ENCODE measurements around the gene TWIST2.

TWIST2 gene

DNA sequence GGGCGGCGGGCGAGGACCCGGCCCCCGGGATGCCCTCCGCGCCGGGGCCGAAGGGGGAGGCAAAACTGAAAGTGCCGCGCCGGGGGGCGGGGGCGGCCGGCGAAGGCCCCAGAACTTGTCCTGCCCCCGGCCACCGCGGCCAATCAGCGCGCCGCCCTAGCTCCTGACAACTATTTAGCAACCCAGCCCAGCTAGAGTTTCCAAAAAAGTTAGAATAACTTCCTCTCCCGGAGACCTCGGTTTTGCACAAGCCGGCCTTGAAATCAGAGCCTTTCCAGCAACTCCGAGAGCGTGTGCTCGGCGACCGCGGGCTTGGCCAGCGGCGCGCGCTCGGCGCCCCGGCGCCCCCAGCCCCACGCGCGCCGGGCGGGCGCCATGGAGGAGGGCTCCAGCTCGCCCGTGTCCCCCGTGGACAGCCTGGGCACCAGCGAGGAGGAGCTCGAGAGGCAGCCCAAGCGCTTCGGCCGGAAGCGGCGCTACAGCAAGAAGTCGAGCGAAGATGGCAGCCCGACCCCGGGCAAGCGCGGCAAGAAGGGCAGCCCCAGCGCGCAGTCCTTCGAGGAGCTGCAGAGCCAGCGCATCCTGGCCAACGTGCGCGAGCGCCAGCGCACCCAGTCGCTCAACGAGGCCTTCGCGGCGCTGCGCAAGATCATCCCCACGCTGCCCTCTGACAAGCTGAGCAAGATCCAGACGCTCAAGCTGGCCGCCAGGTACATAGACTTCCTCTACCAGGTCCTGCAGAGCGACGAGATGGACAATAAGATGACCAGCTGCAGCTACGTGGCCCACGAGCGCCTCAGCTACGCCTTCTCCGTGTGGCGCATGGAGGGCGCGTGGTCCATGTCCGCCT, at the start of gene TWIST2:
TSS of gene TWIST2 (plus strand) at position 245 of the 850 bp plus-strand sequence. CDS start at position 376, 131 bp downstream.
- no peak for DNase-seq

DNA sequence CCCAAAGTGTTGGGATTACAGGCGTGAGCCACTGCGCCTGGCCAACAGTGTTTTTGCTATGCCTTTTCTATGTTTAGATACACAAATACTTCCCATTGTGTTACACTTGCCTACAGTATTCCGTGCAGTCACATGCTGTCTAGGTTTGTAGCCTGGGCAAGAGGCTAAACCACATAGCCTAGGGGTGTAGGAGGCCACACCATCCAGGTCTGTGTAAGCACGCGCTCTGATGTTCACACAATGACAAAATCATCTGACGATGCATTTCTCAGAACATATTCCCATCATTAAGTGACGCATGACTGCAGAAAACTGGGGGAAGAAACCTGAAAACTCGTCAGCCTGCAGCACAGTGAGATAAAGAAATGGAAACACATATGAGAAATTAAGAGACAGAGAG, 46.1 kb upstream of the TWIST2 start:
- no peak for DNase-seq

DNA sequence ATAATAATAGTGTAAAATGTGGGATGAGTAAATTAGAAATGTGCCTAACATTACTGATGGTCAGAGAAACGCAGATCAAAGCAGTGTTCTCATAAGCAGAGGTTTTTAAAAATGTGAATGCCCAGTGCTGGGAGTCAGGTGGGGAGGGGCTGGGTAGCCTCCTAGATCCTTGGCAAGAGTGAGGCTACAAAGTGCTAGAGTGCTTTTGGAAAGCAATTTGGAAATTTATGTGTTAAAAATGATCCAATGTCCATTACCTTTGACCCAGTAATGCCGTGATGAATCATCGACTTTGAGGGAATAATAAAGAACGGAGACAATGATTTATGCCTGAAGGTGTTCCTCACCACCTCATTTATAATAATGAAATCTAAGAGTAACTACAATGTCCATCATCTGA, 44.9 kb upstream of the TWIST2 start:
- no peak for DNase-seq

GRCh38 chr2:238803996-238804870, 43.7 kb upstream of the TWIST2 start:
- DNase-seq: no peak

DNA sequence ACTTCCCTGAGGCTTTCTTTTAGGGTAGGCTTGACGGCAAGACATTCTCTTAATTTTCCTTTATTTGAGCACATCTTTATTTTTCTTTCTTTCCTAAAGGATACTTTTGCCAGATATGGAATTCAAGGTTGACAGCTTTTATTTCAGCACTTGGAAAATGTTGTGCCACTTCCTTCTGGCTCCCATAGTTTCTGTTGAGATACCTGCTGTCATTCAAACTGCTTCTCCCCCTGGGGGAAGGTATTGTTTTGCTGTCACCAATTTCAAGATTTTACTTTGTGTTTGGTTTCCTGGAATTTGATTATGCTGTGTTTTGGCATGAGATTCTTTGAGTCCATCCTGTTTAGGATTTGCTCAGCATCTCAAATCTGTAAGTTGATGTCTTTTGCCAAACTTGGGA, 39.1 kb upstream of the TWIST2 start:
- DNase-seq: no peak

- DNase-seq: no peak
Measured at GRCh38 chr2:238810321-238810720, 37.6 kb upstream of the TWIST2 start.

- no peak for DNase-seq
Measured at GRCh38 chr2:238811293-238811692, 36.6 kb upstream of the TWIST2 start.

GRCh38 chr2:238811759-238812158, 36.1 kb upstream of the TWIST2 start:
- no peak for DNase-seq

- no peak for DNase-seq
Measured at GRCh38 chr2:238813109-238813508, 34.8 kb upstream of the TWIST2 start.

DNA sequence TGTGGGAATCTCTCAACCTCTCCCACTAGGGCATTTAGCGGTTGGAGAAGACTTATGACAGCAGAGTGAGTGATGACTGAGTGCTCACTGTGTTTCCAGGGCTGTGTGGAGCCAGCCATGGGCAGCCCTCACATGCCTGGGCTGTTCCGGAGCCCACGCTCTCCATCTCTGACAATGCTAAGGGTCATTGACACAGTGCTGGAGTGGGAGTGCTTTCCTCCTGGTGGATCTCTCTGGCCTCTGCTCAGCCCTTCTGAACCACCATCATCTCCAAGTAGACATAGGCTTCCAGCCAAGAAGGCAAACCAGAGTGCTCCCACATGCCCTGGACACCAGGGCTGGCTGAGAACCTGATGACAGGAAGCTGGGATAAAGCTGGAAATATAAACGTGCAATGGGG, 33.1 kb upstream of the TWIST2 start:
- DNase-seq: no peak

DNA sequence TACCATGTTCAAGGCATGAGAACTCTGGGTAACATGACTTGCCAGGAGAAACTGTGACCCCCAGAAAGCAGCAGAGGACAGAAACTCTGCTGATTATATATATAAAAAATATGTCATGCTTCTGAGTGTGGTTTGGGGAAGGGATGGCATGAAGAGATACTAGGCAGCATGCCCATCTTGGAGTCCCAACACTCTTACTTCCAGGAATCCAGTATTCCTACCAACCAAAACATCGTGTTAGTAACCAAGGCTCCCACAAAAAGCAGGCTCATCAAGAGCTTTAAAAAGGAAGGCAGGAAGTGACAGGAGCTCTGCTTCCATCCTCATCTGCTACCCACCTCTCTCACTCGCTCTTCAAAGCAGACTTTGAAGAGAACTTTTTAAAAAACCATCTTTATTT, 31.6 kb upstream of the TWIST2 start:
- DNase-seq: no peak

DNA sequence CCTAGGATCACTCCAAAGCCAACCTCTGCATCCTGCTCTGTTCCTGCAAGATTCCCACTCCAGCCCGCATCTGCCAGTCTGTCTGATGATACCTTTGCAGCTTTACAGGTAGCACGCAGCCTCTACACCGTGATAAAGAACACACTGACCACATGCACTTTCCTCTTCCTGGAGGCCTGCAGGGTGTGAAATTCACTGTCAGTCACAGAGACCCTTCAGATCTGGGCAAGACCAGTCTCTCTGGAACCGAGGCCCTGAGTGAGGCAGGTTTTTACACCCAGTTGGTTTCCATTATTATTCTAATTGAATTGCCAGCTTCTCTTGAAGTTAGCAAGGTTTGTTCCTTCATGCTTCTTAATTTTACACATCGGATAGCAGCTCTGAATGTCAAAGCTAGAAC, 30.5 kb upstream of the TWIST2 start:
- DNase-seq: no peak

DNA sequence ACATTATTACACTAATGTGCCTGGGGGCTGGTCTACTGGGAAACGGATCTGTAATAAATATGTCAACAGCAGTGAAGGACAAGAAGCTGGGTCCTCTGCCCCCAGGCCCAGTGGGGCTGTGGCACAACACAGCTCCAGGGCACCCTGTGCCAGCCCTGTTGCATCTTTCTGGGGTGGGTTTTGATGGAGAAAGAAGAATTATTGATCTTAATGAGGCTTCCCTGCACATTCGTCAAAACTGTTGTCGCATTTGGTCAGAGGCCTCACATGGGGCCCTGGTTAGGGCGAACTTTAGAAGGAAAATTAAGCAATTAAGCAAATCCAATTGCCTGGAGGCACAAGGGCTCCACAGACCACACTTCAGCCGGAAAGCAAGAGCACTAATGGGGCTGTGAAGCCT, 30.0 kb upstream of the TWIST2 start:
- no peak for DNase-seq

- no peak for DNase-seq
Measured at GRCh38 chr2:238818561-238818960, 29.3 kb upstream of the TWIST2 start.

DNA sequence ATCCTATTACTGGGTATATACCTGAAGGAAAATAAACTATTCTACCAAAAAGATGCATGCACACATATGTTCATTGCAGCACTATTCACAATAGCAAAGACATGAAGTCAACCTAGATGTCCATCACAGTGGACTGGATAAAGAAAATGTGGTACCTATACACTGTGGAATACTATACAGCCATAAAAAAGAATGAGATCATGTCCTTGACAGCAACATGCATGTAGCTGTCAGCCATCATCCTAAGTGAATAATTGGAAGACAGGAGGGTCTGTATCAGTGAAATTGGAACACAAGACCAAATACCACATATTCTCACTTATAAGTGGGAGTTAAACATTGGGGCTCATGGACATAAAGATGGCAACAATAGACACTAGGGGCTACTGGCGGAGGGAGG, 27.7 kb upstream of the TWIST2 start:
- DNase-seq: no peak

DNA sequence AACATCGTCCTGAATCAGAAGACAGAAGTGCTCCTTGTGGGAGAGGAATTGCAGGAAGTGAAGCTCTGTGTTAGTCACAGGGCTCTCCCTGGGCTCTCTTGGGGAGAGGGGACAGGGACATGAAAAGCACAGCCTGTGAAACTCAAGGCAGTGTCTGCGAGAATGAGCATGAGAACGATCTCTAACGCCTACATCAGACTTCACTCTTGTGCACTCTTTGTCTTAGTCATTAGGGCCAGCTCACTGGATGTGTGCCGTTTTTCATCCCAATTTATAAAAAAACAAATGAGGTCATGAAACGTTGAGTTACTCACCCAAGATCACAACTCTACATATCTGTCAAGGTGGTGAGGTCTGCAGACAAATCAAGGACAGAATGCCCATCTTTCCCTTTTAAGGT, 27.0 kb upstream of the TWIST2 start:
- DNase-seq: no peak

DNA sequence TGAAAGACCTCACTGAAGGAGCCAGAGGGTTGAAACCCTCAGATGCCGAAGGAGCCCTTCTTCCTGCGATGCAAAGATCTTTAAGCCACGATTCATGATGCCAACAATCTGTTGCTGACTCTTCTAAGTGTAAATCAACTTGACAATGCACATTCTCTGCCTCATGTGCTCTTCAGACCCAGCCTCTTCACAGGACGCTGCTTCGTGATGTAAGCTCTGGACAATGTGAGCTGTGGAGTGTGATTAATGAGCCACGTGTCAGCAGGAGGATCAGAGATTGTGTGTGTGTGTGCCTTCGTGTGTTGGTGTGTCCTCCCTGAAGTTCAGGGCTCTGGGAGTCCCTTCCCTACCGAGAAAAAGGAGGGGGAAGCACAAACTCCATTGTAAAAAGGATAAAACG, 26.5 kb upstream of the TWIST2 start:
- no peak for DNase-seq

- no peak for DNase-seq
Measured at GRCh38 chr2:238821944-238822670, 25.8 kb upstream of the TWIST2 start.

GRCh38 chr2:238822955-238823354, 24.9 kb upstream of the TWIST2 start:
- no peak for DNase-seq

DNA sequence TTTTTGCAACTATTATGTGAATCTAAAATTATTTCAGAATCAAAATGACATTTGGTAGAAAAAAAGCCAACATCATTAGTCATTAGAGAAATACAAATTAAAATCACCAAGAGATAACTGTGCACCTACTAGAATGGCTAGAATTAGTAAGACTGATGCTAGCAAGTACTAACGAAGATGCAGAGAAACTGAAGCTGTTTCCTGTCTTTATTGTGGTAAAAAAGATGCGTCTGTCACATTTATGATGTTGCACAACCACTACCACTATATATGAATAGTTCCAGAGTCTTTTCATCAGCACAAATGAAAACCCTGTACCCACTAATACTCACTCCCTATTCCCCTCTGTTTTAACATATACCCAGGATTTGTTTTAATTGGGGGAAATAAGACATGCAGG, 16.7 kb upstream of the TWIST2 start:
- no peak for DNase-seq

DNA sequence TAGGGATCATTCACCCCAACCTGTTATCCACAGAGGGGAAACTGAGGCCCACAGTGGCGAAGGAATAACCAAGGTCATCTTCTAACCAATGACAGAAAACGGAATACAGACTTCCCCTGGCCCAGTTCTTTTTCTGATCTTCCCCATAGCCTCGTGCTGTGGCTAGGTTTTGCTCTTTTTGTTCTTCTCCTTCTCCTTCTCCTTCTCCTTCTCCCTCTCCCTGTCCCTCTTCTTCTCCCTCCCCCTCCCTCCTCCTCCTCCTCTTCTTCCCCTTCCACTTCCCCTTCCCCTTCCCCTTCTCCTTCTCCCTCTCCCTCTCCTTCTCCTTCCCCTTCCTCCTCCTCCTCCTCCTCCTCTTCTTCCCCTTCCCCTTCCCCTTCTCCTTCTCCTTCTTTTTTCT, 12.9 kb upstream of the TWIST2 start:
- no peak for DNase-seq

- DNase-seq: no peak
Measured at GRCh38 chr2:238835726-238836301, 12.1 kb upstream of the TWIST2 start.

DNA sequence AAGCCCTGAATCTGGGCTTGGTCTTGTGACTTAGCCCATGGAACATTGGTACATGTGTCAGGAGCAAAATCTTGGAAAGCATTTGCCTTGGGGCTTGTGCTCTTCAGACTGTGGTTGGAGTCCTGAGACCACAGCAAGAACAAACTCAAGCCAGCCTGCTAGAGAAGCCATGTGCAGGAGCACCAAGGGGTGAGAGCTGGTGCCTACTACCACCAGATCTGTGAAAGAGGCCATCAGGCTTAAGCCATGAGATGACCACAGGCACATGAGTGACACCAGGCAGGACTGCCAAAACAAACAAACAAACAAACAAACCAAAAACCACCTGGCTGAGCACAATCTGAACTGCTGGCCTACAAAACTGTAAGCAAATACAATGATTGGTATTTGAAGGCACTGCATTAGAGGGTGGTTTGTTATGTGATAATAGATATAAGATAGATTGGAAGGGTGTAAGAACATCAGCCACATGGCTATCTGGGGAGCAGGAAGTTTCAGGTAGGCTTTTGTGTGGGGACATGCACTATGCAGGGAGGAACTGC, 9.0 kb upstream of the TWIST2 start:
- DNase-seq: no peak

All from NCI-H2227 treated with DMSO at 0.1 percent for 48 hours (cell line).